ENCODE measurements around the gene PCYOX1L. TPM values are rescaled to one million over a fixed set of nuclear protein-coding genes. Genes with fewer than 3 reads are reported as not detected.

The PCYOX1L gene
- total and polyA plus RNA-seq, 9 of the 15 experiments (the other 6 are each of a cell fraction or from before 2014, with no cell fraction given) = 2.3 to 17.9 (median 6.0) TPM

- 0 out of 2 replicates have a peak, but pooled peaks have one; percentile 80 for TF ChIP-seq STAT6 (CRISPR knock-in tag; IDR thresholded peaks at IDR 0.05)
- no peak; the same call in 1 of the 2 replicates for TF ChIP-seq ZNF24 (IDR thresholded peaks at IDR 0.05)
- no peak for TF ChIP-seq CHAMP1 (IDR thresholded peaks at IDR 0.05)
- TF ChIP-seq ZNF780A (CRISPR knock-in tag; IDR thresholded peaks at IDR 0.05) = no peak
- peak; percentile 60; the same call in 1 of the 2 replicates for TF ChIP-seq HBP1 (CRISPR knock-in tag; IDR thresholded peaks at IDR 0.05)
- no peak for TF ChIP-seq DLX4 (CRISPR knock-in tag; IDR thresholded peaks at IDR 0.05)
- TF ChIP-seq NRF1 (conservative IDR thresholded peaks at IDR 0.05 in 1 of 2, IDR thresholded peaks at IDR 0.05 in 1 of 2) = peak; percentile 94 to 95
- peak; percentile 80; the same call in 1 of the 2 replicates for TF ChIP-seq PTBP1 (IDR thresholded peaks at IDR 0.05; ENCODE audit: low read depth, low read length)
- peak; percentile 84 for TF ChIP-seq MAX (CRISPR knock-in tag; IDR thresholded peaks at IDR 0.05)
- TF ChIP-seq E2F1 (CRISPR knock-in tag; IDR thresholded peaks at IDR 0.05) = peak; percentile 64; the same call in 1 of the 2 replicates
- no peak for TF ChIP-seq TCF15 (CRISPR knock-in tag; IDR thresholded peaks at IDR 0.05)
- TF ChIP-seq ZNF518B (CRISPR knock-in tag; IDR thresholded peaks at IDR 0.05) = no peak
Measured at GRCh38 chr5:149345147-149345891, 12.5 kb upstream of the PCYOX1L start, which contains the start of gene GRPEL2 (continued).

Data from K562 (cell line).